8988T (cell line): Measurements from ENCODE around the gene EFCAB11.
A peak's percentile ranks its signal among the peaks of the same experiment; 100 is the strongest.

Experiments
- DNase-seq: peaks from one replicate; pipeline ENCODE4 v3.0.0; 2011

EFCAB11 gene

GRCh38 chr14:89954070-89955021, at the start of gene EFCAB11:
EFCAB11 (minus strand) TSS chr14:89954730; CDS start chr14:89954660, 70 bp downstream.
- peak; percentile 63 for DNase-seq

GRCh38 chr14:90003526-90004307, 49.2 kb upstream of the EFCAB11 start:
- no peak for DNase-seq

- DNase-seq: no peak
Measured at GRCh38 chr14:90000935-90001334, 46.4 kb upstream of the EFCAB11 start.

GRCh38 chr14:89996963-89997362, 42.4 kb upstream of the EFCAB11 start:
- DNase-seq: no peak

GRCh38 chr14:89992273-89992672, 37.7 kb upstream of the EFCAB11 start:
- DNase-seq: no peak

GRCh38 chr14:89990623-89991275, 36.2 kb upstream of the EFCAB11 start:
- DNase-seq: no peak

- DNase-seq: no peak
Measured at GRCh38 chr14:89990218-89990617, 35.7 kb upstream of the EFCAB11 start.

GRCh38 chr14:89988787-89989186, 34.3 kb upstream of the EFCAB11 start:
- no peak for DNase-seq

GRCh38 chr14:89987161-89987475, 32.6 kb upstream of the EFCAB11 start:
- no peak for DNase-seq

GRCh38 chr14:89986462-89987160, 32.1 kb upstream of the EFCAB11 start:
- DNase-seq: no peak

- DNase-seq: no peak
Measured at GRCh38 chr14:89983375-89983774, 28.8 kb upstream of the EFCAB11 start.

GRCh38 chr14:89978656-89979055, 24.1 kb upstream of the EFCAB11 start:
- no peak for DNase-seq

GRCh38 chr14:89977668-89978067, 23.1 kb upstream of the EFCAB11 start:
- no peak for DNase-seq

GRCh38 chr14:89973234-89973823, 18.8 kb upstream of the EFCAB11 start:
- no peak for DNase-seq

GRCh38 chr14:89965839-89966238, 11.3 kb upstream of the EFCAB11 start:
- DNase-seq: no peak

GRCh38 chr14:89963288-89963978, 8.9 kb upstream of the EFCAB11 start:
- DNase-seq: no peak

GRCh38 chr14:89960914-89961313, 6.4 kb upstream of the EFCAB11 start:
- DNase-seq: no peak

- DNase-seq: no peak
Measured at GRCh38 chr14:89959853-89960445, 5.4 kb upstream of the EFCAB11 start.

- DNase-seq: no peak
Measured at GRCh38 chr14:89958966-89959365, 4.4 kb upstream of the EFCAB11 start.

GRCh38 chr14:89957791-89958190, 3.3 kb upstream of the EFCAB11 start:
- no peak for DNase-seq

- DNase-seq: no peak
Measured at GRCh38 chr14:89957376-89957775, 2.8 kb upstream of the EFCAB11 start.

- no peak for DNase-seq
Measured at GRCh38 chr14:89956661-89957009, 2.1 kb upstream of the EFCAB11 start.
